NCI-H82 treated with DMSO at 0.1 percent for 48 hours (cell line): Measurements from ENCODE around the gene TDRD10.

Experiments used
- DNase-seq: peaks from one replicate; lab custom pipeline; 2025; ENCODE audit not compliant: unreplicated experiment; lab: John Stamatoyannopoulos, UW

Gene TDRD10, protein sequence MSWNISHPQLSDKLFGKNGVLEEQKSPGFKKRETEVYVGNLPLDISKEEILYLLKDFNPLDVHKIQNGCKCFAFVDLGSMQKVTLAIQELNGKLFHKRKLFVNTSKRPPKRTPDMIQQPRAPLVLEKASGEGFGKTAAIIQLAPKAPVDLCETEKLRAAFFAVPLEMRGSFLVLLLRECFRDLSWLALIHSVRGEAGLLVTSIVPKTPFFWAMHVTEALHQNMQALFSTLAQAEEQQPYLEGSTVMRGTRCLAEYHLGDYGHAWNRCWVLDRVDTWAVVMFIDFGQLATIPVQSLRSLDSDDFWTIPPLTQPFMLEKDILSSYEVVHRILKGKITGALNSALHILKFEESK

DNA sequence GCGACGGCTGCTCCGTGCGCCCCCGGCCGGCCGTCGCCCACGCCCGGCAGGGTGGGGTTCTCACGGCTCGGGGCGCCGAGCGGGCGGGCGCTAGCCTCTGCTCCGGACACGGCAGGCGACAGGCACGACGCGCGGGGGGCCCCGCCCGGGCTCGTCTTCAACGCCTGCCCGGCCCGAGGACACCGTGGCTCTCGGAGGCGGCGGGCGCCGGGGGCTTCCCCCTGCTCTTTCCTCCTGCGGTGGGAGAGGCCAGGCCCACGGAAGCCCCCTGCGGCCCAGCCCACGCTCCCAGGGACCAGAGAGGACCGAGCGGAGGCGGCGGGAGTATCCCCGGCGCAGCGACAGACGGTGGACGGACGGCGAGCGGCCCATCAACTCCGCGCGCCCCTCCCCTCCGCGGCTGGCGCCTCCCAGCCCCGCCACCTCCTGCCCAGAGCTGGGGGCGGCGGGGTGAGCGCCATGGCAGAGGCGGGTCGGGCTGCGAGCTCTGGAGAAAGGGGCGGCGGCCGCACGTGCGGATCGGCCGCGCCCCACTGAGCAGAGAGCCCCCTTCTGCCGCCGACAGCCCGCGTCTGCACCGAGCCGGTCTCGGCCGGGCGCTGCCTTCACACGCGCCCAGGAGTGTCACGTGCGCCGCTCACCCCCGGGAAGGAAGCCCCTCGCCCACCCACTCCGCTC lies at the start of gene TDRD10, which contains the start of gene SHE:
Gene TDRD10 (plus strand): TSS at position 154 of the 678 bp plus-strand sequence. CDS start 4,685 bp downstream, outside the sequence.
Gene SHE (minus strand): TSS at position 347 of the 678 bp plus-strand sequence. CDS start 386 bp downstream, outside the sequence.
- DNase-seq: no peak

- no peak for DNase-seq
Observed at GRCh38 chr1:154453161-154453560, 48.9 kb upstream of the TDRD10 start.

DNA sequence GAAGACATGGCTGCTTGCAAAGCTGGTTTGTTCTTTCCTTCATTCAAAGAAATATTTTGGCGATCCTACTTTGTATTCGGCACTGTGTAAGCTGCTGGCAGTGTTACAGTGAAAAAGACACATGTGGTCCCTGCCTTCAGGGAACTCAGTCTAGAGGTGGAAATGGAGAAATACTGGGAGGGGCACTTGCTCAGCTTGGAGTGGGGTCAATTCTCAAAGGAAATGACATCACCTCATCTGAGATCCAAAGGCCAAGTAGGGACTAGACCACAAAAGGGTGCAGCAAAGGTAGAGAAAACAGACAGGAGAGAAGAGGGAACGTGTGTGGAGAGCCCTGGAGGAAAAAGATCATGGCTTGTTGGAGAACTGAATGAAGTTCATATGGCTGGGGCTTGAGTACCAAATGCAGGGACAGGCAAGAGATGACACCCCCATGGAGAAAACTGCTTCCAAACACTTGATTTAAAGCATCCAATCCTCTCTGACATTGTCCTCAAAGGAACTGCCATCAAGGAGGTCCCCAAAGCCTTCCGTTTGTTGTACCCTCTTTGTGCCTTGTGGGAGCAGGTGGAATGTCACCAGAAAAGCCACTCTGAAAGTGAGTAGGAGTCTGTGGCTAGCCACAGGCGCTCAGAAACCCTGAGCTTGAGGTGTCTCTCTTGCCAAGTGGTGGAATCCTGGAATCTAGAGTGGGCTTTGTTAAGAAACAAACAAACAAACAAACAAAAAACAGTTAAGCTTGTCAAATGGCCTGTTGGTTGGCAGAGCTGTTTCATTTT lies 48.3 kb upstream of the TDRD10 start:
- DNase-seq: no peak

DNA sequence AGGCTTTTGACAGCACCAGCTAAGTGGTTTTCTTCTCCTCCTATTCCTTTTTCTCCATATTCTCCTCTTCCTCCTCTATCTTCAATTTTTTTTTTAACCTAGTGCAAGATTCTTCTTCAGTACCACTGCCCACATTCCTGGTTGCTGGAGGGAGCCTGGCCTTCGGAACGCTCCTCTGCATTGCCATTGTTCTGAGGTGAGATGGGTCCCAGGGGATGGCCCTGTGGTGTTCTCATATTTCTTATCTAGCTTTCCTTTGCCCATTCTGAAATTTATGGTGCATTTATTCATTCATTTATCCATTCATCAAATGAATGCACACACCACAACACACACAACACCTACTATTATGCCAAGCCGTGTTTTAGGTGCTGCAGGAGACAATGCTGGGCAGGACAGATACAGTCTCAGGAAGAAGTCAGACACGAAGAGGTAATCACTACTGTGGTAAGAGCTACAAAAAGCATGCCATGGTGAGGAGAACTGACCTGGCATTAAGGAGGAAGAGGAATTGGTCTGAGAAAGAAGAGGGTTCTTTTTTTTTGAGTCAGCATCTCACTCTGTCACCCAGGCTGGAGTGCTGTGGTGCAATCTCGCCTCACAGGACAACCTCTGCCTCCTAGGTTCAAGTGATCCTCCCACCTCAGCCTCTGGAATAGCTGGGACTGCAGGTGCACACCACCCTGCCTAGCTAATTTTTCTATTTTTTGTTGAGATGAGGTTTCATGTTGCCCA lies 47.5 kb upstream of the TDRD10 start:
- DNase-seq: no peak

DNA sequence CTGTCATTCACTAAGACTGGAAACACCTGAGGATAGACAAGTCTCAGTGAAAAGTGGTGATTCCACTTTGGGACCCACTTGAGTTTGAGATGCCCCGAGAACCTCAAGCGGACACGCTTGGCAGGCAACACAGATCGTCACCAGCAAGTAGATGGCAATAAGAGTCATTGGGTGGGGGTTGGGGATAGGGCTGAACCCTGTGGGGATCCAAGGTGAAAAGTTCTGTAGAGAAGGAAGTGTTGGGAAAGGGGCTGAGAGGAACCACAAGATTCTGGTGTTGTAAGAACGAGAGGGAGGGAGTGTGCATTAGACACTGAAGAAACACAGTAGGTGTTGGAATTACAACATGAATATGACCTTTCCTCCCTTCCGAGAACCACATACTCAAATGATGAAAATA lies 45.4 kb upstream of the TDRD10 start:
- no peak for DNase-seq

GRCh38 chr1:154459080-154459479 lies 42.9 kb upstream of the TDRD10 start:
- no peak for DNase-seq

DNA sequence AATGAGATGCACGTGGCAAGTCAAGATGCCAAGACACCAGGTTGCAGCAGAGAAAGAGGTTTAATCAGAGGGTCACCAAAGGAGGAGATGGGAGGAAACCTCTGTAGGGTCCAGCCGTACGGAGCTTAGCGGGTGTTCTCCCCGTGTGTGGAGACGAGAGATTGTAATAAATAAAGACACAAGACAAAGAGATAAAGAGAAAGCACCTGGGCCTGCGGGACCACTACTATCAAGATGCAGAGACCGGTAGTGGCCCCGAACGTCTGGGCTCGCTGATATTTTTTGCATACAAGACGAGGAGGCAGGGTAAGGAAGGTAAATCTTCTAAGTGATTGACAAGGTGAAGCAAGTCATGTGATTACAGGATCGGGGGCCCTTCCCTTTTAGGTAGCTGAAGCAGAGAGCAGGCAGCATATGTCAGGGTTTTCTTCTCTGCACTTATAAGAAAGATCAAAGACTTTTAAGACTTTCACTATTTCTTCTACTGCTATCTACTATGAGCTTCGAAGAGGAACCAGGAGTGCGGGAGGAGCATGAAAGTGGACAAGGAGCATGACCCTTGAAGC lies 41.2 kb upstream of the TDRD10 start:
- no peak for DNase-seq

DNA sequence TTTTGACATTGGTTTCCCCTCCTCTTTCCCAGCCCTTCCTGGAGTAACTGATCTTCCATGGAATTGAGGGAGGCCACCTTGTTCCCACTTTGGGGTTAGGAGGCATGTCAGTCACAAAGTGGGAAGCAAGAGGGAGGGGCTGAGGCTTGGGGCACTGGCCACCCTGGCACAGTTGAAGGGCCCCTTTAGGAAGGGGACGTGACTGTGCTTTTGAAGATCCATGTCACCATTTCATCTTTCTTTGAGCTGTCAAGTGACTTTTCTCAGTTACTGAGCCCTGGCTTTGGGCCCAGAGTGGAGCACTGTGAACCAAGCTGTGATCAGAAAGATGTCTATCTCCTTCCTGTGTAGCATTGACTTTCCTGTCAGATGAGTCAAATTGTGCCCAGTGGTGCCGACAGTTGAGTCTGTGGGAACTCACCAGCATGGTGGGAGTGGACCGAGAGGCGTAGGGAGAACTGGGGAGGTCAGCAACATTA lies 38.5 kb upstream of the TDRD10 start:
- no peak for DNase-seq

- DNase-seq: no peak
Observed at GRCh38 chr1:154465621-154466195, 36.3 kb upstream of the TDRD10 start.

DNA sequence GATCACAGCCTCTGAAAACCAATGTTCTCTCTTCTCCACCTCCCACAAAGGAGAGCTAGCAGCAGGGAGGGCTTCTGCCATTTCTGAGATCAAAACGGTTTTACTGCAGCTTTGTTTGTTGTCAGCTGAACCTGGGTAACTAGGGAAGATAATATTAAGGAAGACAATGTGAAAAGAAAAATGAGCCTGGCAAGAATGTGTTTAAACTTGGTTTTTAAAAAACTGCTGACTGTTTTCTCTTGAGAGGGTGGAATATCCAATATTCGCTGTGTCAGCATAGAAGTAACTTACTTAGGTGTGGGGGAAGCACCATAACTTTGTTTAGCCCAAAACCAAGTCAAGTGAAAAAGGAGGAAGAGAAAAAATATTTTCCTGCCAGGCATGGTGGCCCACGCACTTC lies 35.8 kb upstream of the TDRD10 start:
- DNase-seq: no peak

GRCh38 chr1:154466921-154467417 lies 35.0 kb upstream of the TDRD10 start:
- DNase-seq: no peak

DNA sequence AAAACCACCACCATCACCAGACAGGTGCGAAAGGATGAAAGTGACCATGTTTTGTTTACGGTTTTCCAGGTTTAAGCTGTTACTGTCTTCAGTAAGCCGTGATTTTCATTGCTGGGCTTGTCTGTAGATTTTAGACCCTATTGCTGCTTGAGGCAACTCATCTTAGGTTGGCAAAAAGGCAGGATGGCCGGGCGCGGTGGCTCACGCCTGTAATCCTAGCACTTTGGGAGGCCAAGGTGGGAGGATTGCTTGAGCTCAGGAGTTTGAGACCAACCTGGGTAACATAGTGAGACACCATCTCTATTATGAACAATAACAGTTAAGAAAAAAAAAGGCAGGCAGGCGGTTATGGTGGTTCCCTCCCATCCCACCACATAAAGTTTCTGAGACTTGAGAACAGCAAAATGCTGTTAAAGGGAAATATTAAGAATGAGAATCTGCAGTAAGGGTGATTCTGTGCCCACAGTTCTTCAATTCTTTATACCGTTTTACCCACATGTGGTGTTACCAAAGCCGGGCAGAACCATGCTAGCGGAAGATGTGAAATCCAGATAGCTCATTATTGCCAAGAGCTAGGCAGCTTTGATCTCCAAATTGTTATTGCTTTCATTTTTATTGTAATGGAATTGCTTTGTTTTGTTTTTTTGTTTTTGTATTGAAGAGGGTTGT lies 34.5 kb upstream of the TDRD10 start:
- no peak for DNase-seq

- DNase-seq: no peak
Observed at GRCh38 chr1:154468535-154469250, 33.3 kb upstream of the TDRD10 start.

GRCh38 chr1:154469844-154470560 lies 32.0 kb upstream of the TDRD10 start:
- no peak for DNase-seq

GRCh38 chr1:154471304-154471703 lies 30.7 kb upstream of the TDRD10 start:
- DNase-seq: no peak

GRCh38 chr1:154474802-154475201 lies 27.2 kb upstream of the TDRD10 start:
- DNase-seq: no peak

DNA sequence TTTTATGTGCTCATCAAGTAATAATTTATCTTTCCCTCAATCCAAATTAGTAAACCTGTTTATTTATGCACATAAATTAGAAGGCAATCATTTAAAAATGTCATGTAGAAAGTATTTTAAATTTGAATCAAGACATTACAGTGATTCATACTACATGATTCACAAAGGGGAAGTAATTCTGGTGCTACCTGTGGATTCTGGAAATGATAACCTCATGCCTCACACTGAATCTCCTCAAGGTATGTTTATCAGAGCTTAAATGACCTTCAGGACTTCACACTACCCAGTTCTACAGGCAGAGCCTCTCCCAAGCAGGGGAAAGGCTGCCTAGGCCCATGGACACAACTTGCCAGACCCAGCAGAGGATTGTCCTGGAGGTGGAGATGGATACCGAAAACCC lies 25.2 kb upstream of the TDRD10 start:
- no peak for DNase-seq

GRCh38 chr1:154478013-154478412 lies 24.0 kb upstream of the TDRD10 start:
- DNase-seq: no peak
